GM12878 (cell line): ENCODE results near the gene MORC1. TPM values are rescaled to one million over a fixed set of nuclear protein-coding genes. Genes with fewer than 3 reads are reported as not detected.

ENCODE experiments used
- BRCA1 ChIP-seq: IDR thresholded peaks from 2 replicates; pipeline ENCODE4 v1.6.1; 2011; ENCODE audit warnings: low read depth, low read length, improper control_type of control experiment
- NFYA ChIP-seq: IDR thresholded peaks from 2 replicates; pipeline ENCODE4 v1.6.1; 2011; ENCODE audit warnings: low read depth, mild to moderate bottlenecking, low read length, improper control_type of control experiment, borderline replicate concordance
- YY1 ChIP-seq: IDR thresholded peaks from 2 replicates; pipeline ENCODE4 v1.6.1; 2011; ENCODE audit warnings: low read depth, mild to moderate bottlenecking, low read length
- ZNF217 ChIP-seq: fragments of 450-650 bp; IDR thresholded peaks from 2 replicates; pipeline ENCODE4 v1.6.1; 2017; ENCODE audit warnings: antibody characterized with exemption, mild to moderate bottlenecking
- polyA plus RNA-seq, 11 experiments: library from polyadenylated mRNA; depleted of rRNA in 4 of 11; unstranded in 6 of 11; stranded (reverse) in 5 of 11; fragments of >200 nt; fragmentation: Nextera tagmentation in 4 of 11; fragmentation: Illumina TruSeq in 1 of 11; extraction: Ambion mirVana in 4 of 11; extraction: Trizol in 1 of 11; gene quantifications; 1 replicate in 1 of 11; 2 replicates in 10 of 11; pipeline versions ENCODE4 v1.2.1 to v1.2.3, GENCODE V29; 2011 to 2016; ENCODE audit warnings: inconsistent platforms in 2 of 11, missing spikeins in 2 of 11, low read depth in 1 of 11
- total RNA-seq, 4 experiments: library from RNA; depleted of rRNA in 3 of 4; stranded (reverse); fragments of >200 nt in 3 of 4; fragmentation: Illumina TruSeq in 1 of 4; extraction: Trizol in 1 of 4; gene quantifications; 2 replicates each; pipeline versions ENCODE4 v1.2.1 to v1.2.3, GENCODE V29; 2013 to 2021
- TF ChIP-seq, protein P1 (sequence below): IDR thresholded peaks from 2 replicates; pipeline ENCODE4 v1.6.1; 2012; ENCODE audit warnings: low read depth, low read length, improper control_type of control experiment
- TF ChIP-seq, protein P2 (sequence below): fragments of 450-650 bp; formaldehyde crosslinking; IDR thresholded peaks from 2 replicates; pipeline ENCODE4 v1.4.0; 2022; ENCODE audit warnings: mild to moderate bottlenecking, moderate library complexity
- TF ChIP-seq, protein P3 (sequence below): fragments of 450-650 bp; IDR thresholded peaks from 2 replicates; pipeline ENCODE4 v1.6.1; 2017; ENCODE audit warnings: antibody characterized with exemption, mild to moderate bottlenecking, moderate library complexity

MORC1 gene
- total and polyA plus RNA-seq, 10 of the 15 experiments (the other 5 are each of a cell fraction or from before 2014, with no cell fraction given), result 0.18 TPM; not detected in 9

DNA sequence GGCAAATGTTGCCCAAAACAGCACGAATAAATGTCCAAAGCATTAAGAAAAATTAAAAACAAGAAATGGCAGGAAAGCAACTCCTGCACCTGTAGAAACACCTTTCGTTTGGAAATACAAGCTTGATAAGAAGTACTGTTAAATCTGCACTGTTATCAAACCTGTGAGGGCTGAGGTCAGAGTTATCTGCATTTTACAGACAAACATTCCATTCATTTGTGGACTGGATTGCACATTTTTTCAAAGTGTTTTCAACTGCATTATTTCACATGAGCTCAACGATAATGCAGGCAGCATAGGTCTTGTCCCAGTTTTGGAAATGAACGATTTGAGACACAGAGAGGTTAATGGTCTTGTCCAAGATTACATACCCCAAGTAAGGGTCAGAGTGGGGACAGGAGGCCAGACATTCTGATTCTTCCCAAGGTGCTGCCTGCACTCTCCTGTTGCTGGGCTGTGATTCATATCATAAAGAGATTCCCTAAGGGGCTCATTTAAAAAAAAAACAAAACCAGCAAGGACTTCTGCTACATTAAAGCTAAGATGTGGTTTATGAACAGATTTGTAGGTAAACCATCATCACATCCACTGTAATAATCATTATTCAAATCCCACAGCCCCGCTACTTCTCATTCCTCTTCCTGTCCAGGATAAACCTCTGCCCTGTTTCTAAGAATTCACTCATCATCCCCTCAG is 177.2 kb downstream of the MORC1 start (continued):
- TF ChIP-seq, protein P1, sequence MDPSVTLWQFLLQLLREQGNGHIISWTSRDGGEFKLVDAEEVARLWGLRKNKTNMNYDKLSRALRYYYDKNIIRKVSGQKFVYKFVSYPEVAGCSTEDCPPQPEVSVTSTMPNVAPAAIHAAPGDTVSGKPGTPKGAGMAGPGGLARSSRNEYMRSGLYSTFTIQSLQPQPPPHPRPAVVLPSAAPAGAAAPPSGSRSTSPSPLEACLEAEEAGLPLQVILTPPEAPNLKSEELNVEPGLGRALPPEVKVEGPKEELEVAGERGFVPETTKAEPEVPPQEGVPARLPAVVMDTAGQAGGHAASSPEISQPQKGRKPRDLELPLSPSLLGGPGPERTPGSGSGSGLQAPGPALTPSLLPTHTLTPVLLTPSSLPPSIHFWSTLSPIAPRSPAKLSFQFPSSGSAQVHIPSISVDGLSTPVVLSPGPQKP, result no peak
- TF ChIP-seq BRCA1 (no peak), NFYA (no peak), YY1 (no peak), ZNF217 (no peak)
- TF ChIP-seq, protein P2, sequence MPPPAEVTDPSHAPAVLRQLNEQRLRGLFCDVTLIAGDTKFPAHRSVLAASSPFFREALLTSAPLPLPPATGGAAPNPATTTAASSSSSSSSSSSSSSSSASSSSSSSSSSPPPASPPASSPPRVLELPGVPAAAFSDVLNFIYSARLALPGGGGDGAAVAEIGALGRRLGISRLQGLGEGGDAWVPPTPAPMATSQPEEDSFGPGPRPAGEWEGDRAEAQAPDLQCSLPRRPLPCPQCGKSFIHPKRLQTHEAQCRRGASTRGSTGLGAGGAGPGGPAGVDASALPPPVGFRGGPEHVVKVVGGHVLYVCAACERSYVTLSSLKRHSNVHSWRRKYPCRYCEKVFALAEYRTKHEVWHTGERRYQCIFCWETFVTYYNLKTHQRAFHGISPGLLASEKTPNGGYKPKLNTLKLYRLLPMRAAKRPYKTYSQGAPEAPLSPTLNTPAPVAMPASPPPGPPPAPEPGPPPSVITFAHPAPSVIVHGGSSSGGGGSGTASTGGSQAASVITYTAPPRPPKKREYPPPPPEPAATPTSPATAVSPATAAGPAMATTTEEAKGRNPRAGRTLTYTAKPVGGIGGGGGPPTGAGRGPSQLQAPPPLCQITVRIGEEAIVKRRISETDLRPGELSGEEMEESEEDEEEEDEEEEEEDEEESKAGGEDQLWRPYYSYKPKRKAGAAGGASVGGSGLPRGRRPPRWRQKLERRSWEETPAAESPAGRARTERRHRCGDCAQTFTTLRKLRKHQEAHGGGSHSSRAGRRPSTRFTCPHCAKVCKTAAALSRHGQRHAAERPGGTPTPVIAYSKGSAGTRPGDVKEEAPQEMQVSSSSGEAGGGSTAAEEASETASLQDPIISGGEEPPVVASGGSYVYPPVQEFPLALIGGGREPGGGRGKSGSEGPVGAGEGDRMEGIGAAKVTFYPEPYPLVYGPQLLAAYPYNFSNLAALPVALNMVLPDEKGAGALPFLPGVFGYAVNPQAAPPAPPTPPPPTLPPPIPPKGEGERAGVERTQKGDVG (CRISPR knock-in tag), result no peak
- TF ChIP-seq, protein P3, sequence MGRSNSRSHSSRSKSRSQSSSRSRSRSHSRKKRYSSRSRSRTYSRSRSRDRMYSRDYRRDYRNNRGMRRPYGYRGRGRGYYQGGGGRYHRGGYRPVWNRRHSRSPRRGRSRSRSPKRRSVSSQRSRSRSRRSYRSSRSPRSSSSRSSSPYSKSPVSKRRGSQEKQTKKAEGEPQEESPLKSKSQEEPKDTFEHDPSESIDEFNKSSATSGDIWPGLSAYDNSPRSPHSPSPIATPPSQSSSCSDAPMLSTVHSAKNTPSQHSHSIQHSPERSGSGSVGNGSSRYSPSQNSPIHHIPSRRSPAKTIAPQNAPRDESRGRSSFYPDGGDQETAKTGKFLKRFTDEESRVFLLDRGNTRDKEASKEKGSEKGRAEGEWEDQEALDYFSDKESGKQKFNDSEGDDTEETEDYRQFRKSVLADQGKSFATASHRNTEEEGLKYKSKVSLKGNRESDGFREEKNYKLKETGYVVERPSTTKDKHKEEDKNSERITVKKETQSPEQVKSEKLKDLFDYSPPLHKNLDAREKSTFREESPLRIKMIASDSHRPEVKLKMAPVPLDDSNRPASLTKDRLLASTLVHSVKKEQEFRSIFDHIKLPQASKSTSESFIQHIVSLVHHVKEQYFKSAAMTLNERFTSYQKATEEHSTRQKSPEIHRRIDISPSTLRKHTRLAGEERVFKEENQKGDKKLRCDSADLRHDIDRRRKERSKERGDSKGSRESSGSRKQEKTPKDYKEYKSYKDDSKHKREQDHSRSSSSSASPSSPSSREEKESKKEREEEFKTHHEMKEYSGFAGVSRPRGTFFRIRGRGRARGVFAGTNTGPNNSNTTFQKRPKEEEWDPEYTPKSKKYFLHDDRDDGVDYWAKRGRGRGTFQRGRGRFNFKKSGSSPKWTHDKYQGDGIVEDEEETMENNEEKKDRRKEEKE, result no peak
